ENCODE measurements around the gene EEA1.
A peak's percentile ranks its signal among the peaks of the same experiment; 100 is the strongest.

EEA1 gene

DNA sequence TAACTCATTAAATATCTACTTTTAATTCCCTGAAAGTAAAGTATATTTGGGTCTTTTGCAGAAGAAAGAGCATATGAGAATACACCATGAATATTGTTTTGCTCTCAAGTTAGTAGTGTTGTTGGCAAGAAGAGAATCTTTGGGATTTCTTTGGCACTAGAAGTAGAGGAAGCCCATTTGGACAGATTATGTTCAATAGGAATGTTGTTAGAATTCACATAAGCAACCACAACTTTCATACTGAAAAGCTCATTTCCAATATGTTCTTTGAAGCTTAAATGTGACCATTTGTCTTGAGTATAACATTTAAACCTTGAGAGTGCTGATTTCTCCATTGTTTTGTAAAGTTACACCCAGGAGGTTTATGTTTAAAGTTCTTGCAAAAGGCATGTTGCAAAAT is 188.7 kb downstream of the EEA1 start:
- no peak for DNase-seq

DNA sequence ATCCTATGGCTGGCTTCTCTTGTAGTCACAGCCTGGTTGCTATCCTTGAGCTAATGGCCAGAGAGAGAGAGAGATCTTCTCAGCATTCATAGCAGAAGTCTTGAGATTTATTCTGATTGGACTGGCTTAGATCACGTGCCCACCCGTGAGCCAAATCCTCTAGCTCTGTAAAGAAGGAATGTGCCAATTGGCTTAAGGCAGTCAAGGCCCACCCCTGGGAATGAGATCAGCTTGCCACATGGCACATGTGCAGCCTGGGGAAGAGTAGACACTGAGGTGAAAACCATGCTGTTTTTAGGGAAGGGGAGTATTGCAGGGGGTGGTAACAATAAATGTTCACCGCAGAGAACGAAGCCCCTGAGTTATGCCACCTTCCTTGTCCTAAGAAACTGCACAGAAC is 190.0 kb downstream of the EEA1 start:
- no peak for DNase-seq

DNA sequence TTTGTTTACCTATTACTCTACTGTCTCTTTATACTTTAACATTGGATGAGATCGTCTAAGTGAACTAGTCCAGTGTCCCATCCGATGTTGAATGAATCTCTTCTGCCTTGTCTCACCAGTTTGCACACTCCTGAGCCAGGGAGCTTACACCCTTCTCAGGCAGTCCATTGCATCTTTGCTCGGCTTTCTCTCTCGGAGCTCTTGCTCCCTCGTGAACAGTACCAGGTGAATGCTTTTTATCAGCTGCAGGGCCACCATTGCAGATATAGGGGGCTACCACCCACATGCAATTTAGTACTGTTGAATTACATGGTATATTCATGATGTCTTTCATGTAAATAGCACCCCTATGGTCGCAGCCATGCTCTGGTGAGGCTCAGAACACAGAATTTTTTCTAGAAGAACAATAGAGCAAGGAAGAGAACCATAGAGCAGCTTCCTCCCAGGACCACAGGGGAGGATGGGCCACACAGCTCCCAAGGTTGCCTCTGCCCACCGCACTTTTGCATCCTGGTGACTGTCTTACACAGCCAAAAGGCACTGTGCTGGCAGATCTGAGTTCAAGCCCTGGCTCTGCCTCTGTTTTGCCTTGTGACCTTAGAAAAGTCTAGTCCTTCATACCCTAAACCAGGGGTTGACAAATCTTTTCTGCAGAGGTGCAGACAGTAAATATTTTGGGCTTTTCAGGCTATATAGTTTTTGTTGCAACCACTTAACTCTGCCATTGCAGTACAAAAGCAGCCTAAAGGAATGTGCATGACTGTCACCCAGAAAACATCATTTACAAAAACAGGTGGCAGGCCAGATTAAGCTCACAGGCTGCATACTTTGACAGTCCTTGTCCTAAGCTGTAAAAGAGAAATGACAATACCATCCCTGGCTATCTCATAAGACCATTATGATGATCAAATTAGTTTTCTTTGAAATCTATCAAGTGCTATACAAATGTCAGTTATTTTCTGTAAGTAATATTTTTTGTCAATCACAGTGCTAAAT is 190.9 kb downstream of the EEA1 start:
- DNase-seq = no peak

DNA sequence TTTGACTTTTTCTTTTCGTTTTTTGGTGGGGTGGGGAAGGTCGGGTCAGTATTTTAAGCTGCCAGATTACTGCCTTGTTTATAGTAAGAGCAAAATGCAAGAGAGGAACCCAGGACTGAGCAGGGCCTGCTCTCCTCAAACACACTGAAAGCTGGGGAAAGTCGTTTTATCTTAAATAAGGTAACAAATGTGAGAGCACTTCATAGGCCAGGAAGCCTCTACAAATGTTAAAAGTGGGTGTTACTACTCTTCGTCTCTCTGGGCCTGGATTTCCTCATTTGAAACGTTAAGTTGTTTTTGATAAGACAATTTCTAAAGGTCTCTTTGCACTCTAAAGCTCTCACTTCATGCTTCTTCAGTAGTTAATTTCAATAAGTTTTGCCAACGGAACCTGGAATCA is 192.5 kb downstream of the EEA1 start:
- DNase-seq = no peak

DNA sequence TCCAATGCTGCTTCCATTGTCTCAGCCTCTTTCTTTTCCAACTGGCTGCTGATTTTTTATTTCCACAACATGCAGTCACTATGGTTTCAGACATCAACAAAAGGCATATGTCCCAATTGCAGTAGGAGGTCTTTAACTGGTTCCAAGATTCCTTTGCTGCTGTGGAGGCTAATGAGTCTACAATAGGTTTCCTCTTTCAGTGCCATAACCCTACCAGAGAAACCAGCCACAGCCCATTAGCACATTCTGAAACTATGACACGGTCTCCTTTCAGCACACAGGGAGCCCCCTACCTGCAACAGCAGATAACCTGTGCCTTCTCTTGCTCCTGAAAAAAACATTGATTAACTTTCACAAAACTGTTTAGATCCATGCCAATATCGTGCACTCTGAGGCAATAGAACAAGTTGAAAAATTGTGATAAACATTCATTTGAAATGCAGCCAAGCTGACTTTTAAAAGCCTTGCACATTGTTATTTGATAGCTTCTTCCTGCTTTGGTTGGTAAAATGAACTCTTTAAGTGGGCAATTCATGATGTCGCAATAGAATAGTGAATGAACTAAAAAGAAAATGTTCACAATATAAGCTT is 193.9 kb downstream of the EEA1 start:
- peak; percentile 65 for DNase-seq

DNA sequence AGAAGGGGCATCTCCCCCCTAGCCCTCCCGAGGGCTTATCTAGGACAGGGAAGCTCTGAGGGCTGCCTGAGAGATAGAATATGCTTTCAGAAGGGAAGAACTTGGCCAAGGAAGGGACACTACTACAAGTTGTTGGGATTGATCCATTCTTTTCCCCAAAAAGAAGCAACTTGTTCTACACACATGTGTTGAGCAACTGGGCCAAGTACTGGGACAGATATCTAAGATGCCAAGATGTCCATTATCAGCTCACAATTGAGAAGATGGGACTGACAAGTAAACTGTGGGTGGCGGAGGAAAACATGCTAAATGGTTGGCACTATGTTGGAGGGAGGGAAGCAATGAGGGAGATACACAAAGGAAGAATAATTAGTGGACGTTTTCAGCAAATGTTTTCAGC is 195.4 kb downstream of the EEA1 start:
- no peak for DNase-seq

DNA sequence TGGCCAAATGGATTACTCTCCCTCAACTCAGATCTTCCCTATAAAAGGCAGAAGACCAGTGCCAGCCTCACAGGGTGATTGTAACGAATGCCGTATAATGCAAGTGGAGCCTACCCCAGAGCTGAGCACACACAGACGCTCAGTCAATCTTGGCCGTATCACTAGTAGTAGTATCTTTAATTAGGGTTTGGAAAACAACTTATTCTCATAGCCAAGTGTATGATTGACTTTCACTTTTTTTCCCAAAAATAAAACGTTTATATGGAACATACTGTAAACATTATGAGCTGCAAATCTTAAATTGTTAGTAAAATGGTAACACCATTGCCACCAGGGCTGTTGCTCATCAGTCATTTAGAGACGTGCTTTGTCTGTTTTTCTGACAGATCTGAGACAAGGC is 195.9 kb downstream of the EEA1 start:
- DNase-seq = no peak

DNA sequence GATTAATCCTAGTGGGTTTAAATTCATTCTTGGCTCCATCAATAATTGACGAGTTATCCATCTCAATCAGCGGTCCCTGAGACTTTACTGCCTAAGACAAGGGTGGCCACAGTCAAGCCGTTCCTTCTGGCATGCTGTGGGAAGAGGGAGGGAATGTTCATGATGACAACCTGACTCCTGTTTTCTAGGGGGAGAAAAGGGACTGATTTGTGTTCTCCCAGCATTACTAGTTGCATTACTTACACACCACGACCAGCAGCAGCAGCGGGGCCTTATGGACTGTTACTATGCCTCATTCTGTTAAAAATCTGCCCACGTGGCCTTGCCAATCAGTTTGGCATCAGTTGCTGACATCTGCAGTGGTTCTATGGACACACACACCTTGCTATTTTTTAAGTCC is 196.4 kb downstream of the EEA1 start:
- no peak for DNase-seq

DNA sequence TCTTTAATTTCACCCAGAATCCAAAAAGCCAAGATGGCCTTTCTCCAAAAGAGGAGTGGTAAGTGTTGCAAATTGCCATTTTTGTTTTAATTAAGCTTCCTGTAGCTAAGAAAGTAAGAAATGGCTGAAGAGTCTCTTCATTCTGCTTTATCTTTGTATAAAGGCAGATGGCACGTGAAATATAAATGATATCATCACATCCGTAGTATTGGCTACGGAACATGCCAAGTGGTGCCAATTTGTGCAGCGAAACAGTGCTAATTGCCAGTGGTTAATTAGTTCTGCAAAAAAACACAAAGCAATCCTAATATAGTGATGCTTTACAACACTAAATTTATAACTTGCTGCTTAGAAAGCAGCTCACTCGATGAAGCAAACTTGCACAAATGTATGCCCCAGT is 196.9 kb downstream of the EEA1 start:
- DNase-seq = no peak

DNA sequence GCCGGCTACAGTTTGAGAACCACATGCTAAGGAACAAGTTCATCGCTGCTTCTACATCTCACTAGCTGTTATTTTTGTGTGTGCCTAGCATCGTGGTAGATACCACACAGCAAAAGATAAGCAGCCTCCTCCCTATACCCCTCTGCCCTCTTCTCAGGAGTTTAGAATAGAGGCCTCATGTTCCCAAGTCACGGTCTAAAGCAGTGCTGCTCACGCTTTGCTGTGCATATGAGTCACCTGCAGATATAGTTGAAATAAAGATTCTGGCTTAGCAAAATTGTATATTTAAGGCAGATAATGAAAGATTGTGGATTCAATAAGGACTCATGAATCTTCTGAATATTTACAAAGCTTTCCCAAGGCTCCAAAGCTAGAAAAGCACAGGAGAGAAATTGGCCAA is 198.3 kb downstream of the EEA1 start:
- DNase-seq = no peak

DNA sequence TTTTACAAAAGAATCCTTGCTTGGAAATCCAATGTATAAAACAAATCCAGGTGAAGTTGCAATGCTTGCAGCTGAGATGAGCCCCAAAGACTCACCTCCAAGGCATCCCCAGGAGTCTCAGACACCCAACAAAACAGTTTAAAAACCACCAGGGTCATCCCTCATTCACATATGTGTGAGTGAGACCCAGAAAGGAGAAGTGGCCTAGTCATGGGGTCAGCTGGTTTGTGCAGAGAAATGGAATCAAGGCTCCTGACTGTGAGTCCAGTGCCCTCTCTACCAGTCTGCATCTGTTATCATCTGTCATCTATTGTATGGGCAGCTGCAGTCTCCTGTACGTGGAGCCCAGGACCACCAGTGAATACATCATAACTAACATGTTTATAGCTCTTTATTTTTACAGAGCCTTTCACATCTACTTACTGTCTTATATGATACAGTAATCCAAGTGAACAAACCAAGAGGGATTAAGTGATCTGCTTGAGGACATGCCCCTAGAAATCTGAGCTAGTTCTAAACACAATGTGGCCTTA is 199.3 kb downstream of the EEA1 start:
- peak; percentile 63 for DNase-seq

DNA sequence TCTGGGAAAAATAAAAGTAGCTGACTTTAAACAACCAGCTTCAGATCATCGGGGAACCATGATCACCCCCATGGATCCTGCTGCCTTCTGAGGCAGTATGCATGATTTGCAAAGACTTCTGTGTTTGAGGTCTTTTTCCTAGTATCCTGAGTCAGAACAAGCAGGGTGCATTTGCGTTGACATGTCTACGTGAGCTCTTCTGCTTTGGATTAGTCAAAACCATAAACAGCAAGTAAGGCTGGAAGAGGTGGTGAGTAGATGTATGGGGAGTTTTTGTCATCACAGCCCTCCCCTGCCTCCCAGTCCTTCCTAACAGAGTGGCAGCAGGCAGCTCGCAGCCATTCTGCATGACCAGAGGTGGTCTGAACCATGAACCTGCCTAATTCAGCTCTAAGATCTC is 202.2 kb downstream of the EEA1 start:
- DNase-seq = no peak

DNA sequence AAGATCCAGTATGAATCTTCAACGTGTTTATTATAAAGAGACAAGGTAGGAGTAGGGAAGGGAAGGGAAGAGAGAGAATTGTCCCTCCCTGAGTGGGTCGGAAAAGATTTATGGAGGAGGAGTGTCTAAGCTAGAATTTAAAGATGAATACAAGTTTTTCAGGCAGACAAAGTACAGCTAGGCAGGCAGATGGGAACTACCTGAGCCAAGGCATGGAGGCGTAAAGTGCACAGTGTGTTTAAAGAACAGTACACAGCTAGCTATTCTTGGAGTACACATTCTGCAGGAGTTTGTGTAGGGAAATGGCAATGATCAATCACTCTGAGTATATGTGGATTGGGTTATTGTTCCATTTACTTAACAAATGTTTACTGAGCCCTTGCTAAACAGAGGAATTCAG is 206.2 kb downstream of the EEA1 start:
- DNase-seq = no peak

DNA sequence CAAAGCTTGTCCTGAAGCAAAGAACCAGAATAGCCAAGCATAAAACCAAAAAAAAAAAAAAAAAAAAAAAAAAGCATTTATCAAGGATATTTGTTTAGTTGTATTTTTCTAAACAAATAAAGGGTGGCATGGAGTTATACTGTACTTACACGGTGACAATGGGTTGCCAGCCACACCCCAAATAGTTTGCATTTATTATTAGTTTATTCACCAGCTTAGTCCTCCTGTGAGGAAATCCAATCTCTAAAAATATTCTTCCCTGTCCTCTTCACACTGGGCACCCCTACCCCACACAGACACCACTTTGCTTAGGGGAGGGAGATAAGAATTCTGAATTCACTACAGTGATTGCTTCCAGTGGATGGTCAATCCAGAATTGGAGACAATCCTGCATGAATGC is 207.4 kb downstream of the EEA1 start:
- DNase-seq = no peak

DNA sequence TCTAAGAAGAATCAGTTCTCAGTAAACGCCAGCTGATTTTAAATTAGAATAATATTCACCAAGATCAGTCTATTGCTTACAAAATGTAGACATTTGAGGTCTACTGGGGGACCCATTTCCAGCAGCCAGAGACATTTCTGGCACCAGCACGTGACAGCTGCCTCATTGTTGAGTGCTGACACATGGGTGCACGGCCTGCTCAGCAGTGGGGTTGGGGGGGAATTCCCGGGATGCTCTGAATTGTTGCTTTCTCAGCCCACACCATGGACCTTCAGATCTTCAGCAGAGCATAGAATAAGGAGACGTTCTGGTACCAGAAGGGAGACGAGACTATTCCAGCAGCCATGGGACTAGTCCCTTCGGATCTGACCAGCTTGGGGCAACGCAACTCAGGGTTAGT is 208.0 kb downstream of the EEA1 start:
- DNase-seq = no peak
